Adrenal gland (tissue), 12 donors: Measurements from ENCODE around the gene KIRREL1. TPM values are rescaled to one million over a fixed set of nuclear protein-coding genes. Genes with fewer than 3 reads are reported as not detected.

Experiments used
- DNase-seq, 7 donors: peaks; one replicate each; pipeline ENCODE4 v3.0.0-alpha.2; 2019 to 2020
- H3K27ac ChIP-seq, 5 donors: fragments of 200-600 bp; sonication (generic) in 4 of 5; 1 replicate in 3 of 5; 2 replicates in 2 of 5; pipeline versions ENCODE4 v1.5.1 to v1.8.0; 2016 to 2020; ENCODE audit warnings: mild to moderate bottlenecking in 1 of 5
- H3K27me3 ChIP-seq: fragments of 200-600 bp; 2 replicates; pipeline ENCODE4 v1.8.0; 2021
- H3K36me3 ChIP-seq, 2 donors: fragments of 200-600 bp; replicated peaks in 1 of 2; 1 replicate in 1 of 2; 2 replicates in 1 of 2; pipeline versions ENCODE4 v1.5.1 to v1.8.0; 2018 to 2022
- H3K4me1 ChIP-seq, 2 donors: fragments of 200-600 bp; replicated peaks in 1 of 2; 1 replicate in 1 of 2; 2 replicates in 1 of 2; pipeline versions ENCODE4 v1.5.1 to v1.8.0; 2018 to 2021
- H3K4me3 ChIP-seq, 4 donors: fragments of 200-600 bp; sonication (generic) in 3 of 4; one replicate each; pipeline ENCODE4 v1.5.1; 2016 to 2018
- H3K9me3 ChIP-seq, 3 donors: fragments of 200-600 bp; sonication (generic) in 1 of 3; replicated peaks in 1 of 3; 1 replicate in 2 of 3; 2 replicates in 1 of 3; pipeline versions ENCODE4 v1.5.1 to v1.8.0; 2016 to 2021
- POLR2A ChIP-seq, 2 donors: fragments of 450-650 bp; IDR thresholded peaks; one replicate each; pipeline ENCODE4 v1.6.1; 2017; ENCODE audit warnings: antibody characterized with exemption in 2 of 2, mild to moderate bottlenecking in 2 of 2, moderate library complexity in 1 of 2
- WGBS, 4 donors: extraction: QIAGEN DNeasy Blood & Tissue Kit in 2 of 4; methylation state at CpG; one replicate each; pipeline versions ENCODE4 v1.1.5 to v1.1.7; 2013 to 2017; 5-methylcytosine and 5-hydroxymethylcytosine counted together
- intact Hi-C, 2 donors: fragments of 100-400 bp; cut with DNase I; formaldehyde crosslinking; loops; one replicate each; pipeline versions ENCODE4 v1.14.1 to v1.15.0; 2022 to 2023
- polyA plus RNA-seq, 3 donors: library from polyadenylated mRNA; stranded (reverse); fragments of 200-250 nt in 2 of 3; fragments of 350-450 nt in 1 of 3; fragmentation: Illumina TruSeq in 1 of 3; extraction: RNeasy Lipid Tissue Mini Kit (QIAGEN cat#74804) in 1 of 3; gene quantifications; one replicate each; pipeline ENCODE4 v1.2.3, GENCODE V29; 2013 to 2014
- total RNA-seq, 9 donors: library from RNA; depleted of rRNA in 4 of 9; stranded (reverse); fragments of >200 nt in 4 of 9; fragments of 120-200 nt in 1 of 9; fragmentation: NEBNext Ultra II Directional in 1 of 9; extraction: Animal tissue kit (Norgen Biotek cat#: 25700) in 1 of 9; gene quantifications; one replicate each; pipeline versions ENCODE4 v1.1.0 to v1.2.4, GENCODE V29; 2013 to 2023
- TF ChIP-seq, protein P1 (sequence below), 6 experiments: fragments of 450-650 bp in 4 of 6; fragments of 200-600 bp in 2 of 6; sonication (generic) in 1 of 6; IDR thresholded peaks; 1 replicate in 5 of 6; 2 replicates in 1 of 6; pipeline versions ENCODE4 v1.5.1 to v1.8.0; 2016 to 2021; ENCODE audit warnings: antibody characterized with exemption in 6 of 6, mild to moderate bottlenecking in 2 of 6, moderate library complexity in 1 of 6
- donor health status: healthy with polysubstance abuse.
- donor health status: Bipolar disorder and iron deficiency.
- donor health status: DM: yes; HTN: yes; CAD: no.
- donor health status: DM: no; HTN: no; CAD: no.
- donor health status: DM: no; HTN: no; CAD: no.
- donor health status: DM: yes; HTN: yes; CAD: no.

Gene KIRREL1
- total and polyA plus RNA-seq, 12 donors: 10.1 to 57.2 (median 39.8) TPM

DNA sequence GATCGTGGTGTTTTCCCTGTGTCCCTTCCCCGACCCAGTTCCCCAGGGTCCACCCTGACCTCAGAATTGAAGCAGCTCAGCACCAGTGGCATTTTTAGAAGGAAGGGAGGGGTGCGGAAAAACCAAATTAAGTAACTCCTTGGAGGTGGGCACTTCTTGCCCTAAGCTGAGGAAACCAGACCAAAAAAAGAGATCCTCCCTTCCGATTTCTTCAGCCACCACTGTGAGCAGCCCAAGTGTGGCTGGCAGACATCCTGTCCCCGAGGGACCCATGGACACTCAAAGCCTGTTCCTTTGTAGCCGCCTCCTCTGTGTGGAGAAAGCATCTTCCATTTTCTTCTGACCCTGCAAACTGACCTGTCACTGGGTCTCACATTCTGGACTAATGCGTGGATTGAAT is 31.3 kb downstream of the KIRREL1 start:
- 73 to 83% (median 77%) methylated on average over 7 of the region's 7 CpGs for WGBS, 4 donors
- DNase-seq: no peak
- no peak overlapping the region for H3K4me3 ChIP-seq
- H3K36me3 ChIP-seq: no peaks in the 10 kb centered on the region
- no peaks in the 10 kb centered on the region for H3K9me3 ChIP-seq
- intact Hi-C loops: no loop called here
- peak overlapping the region in 3 of 5 donors; percentile 41 to 56 (median 42) for H3K27ac ChIP-seq
- TF ChIP-seq, protein P1, sequence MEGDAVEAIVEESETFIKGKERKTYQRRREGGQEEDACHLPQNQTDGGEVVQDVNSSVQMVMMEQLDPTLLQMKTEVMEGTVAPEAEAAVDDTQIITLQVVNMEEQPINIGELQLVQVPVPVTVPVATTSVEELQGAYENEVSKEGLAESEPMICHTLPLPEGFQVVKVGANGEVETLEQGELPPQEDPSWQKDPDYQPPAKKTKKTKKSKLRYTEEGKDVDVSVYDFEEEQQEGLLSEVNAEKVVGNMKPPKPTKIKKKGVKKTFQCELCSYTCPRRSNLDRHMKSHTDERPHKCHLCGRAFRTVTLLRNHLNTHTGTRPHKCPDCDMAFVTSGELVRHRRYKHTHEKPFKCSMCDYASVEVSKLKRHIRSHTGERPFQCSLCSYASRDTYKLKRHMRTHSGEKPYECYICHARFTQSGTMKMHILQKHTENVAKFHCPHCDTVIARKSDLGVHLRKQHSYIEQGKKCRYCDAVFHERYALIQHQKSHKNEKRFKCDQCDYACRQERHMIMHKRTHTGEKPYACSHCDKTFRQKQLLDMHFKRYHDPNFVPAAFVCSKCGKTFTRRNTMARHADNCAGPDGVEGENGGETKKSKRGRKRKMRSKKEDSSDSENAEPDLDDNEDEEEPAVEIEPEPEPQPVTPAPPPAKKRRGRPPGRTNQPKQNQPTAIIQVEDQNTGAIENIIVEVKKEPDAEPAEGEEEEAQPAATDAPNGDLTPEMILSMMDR (IDR thresholded peaks at IDR 0.05): no peak
- no peak for TF ChIP-seq POLR2A (IDR thresholded peaks at IDR 0.05)
- no peaks in the 10 kb centered on the region for H3K27me3 ChIP-seq
- H3K4me1 ChIP-seq: peaks cover 28 to 71% of the 10 kb centered on the region in 2 donors

DNA sequence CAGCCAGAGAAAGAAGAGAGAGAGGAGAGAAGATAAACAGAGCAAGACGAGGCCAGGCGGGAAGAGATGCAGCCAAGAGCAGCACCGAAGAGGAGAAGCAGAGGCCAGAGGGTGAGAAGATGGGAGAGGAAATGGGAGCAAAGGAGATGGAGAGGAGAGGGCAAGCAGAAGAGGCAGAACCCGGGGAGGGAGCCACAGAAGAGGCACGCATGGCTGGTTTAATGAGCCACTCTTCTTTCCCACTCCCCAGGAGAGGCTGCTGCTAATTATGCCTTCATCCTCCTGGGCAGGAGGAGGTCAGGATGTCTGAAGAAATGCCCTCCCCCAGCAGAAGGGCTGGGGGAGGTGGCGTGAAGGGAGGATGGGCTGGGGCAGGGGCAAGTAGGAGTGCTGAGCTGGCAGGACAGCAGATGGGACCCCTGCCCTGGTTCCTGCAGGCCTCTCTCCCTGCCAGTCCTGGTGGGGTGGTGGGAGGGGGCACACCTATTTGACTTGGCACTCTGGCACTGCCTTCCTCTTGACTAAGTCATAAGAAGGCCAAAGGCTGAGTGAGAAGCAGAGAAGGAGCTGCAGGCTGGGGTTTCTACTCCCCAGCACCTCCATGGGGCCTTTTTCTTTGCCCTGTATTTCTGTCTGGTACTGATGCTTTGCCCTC is 32.3 kb downstream of the KIRREL1 start:
- no peak for DNase-seq
- intact Hi-C loops: no loop called here
- no peaks in the 10 kb centered on the region for H3K9me3 ChIP-seq
- H3K27ac ChIP-seq: peak overlapping the region in 2 of 5 donors; percentile 42 to 62
- H3K4me3 ChIP-seq: no peak overlapping the region
- WGBS, 4 donors: 68 to 78% (median 74%) methylated on average over 6 of the region's 6 CpGs
- peaks cover 18 to 63% of the 10 kb centered on the region in 2 donors for H3K4me1 ChIP-seq
- no peaks in the 10 kb centered on the region for H3K36me3 ChIP-seq
- TF ChIP-seq POLR2A (IDR thresholded peaks at IDR 0.05): no peak
- TF ChIP-seq, protein P1 (IDR thresholded peaks at IDR 0.05): no peak
- no peaks in the 10 kb centered on the region for H3K27me3 ChIP-seq

DNA sequence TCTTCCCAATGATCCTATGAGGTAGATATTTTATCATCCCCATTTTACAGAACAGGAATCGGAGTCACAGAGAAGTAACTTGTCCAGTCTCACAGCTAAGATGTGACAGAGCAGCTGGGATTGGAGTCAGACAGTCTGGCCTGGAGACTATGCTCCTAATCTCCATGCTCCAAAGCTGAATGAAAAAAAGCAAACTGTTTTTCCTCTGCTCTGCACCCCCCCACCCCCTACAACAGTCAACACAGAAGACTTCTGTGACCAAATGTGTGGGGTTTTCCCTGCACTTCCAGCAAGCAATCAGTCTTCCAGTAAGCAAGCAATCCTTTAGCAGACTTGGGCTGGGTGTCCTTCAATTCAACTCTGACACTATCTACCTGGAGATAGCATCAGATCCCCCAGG is 33.2 kb downstream of the KIRREL1 start:
- no peaks in the 10 kb centered on the region for H3K27me3 ChIP-seq
- TF ChIP-seq, protein P1 (IDR thresholded peaks at IDR 0.05): no peak
- no peak for TF ChIP-seq POLR2A (IDR thresholded peaks at IDR 0.05)
- H3K4me1 ChIP-seq: peaks cover 17 to 54% of the 10 kb centered on the region in 2 donors
- intact Hi-C loops: no loop called here
- no peaks in the 10 kb centered on the region for H3K36me3 ChIP-seq
- H3K9me3 ChIP-seq: no peaks in the 10 kb centered on the region
- 85 to 100% (median 93%) methylated on average over 1 of the region's 1 CpG for whole genome bisulfite sequencing, 4 donors
- peak overlapping the region in 3 of 5 donors; percentile 24 to 42 (median 36) for H3K27ac ChIP-seq
- no peak for DNase-seq
- H3K4me3 ChIP-seq: no peak overlapping the region

DNA sequence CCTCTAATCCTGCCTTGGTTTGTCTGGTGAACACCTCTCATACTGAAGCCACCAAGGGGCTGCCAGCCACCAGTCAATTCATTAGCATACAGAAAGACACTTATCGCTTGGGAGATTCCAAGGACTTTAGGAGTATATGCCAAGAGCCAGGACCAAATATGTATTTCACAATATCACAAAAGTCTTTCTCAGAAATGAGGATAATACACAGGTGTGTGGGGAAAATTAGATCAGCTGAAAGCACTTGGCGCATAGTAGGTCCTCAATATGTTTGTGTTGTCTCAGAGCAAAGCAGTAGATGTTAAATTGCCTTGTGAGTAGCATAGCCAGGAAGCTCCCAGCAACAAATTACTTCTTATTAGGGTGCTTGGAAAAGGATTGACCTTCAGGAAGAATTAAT is 34.1 kb downstream of the KIRREL1 start:
- TF ChIP-seq POLR2A (IDR thresholded peaks at IDR 0.05): no peak
- TF ChIP-seq, protein P1 (IDR thresholded peaks at IDR 0.05): no peak
- intact Hi-C loops: no loop called here
- WGBS, 4 donors: 53 to 79% (median 71%) methylated on average over 2 of the region's 2 CpGs

More for the DNA sequence above, 34.1 kb downstream of the KIRREL1 start:
- peak overlapping the region in 3 of 5 donors; percentile 24 to 59 (median 42) for H3K27ac ChIP-seq
- no peaks in the 10 kb centered on the region for H3K9me3 ChIP-seq
- no peak overlapping the region for H3K4me3 ChIP-seq
- DNase-seq: no peak
- no peaks in the 10 kb centered on the region for H3K36me3 ChIP-seq
- peaks cover 12 to 45% of the 10 kb centered on the region in 2 donors for H3K4me1 ChIP-seq
- H3K27me3 ChIP-seq: no peaks in the 10 kb centered on the region
